LoVo (cell line): ENCODE data around the gene CACTIN.
"Not testable (repeated sequence)": the region's sequence is repeated elsewhere in the genome, so short reads cannot be mapped to it uniquely, and the experiment has no call there.

Source experiments
- DNase-seq: peaks from one replicate; pipeline ENCODE4 v3.0.0-alpha.2; 2016; ENCODE audit warnings: low spot score

The CACTIN gene

GRCh38 chr19:3626473-3627350 lies at the start of gene CACTIN:
Gene CACTIN, minus strand, starts transcription at chr19:3626790. Its CDS starts 28 bp downstream, at chr19:3626762.
- DNase-seq, result peak; percentile 99

- DNase-seq, result no peak
Observed at GRCh38 chr19:3674784-3675543, 48.4 kb upstream of the CACTIN start.

- no peak for DNase-seq
Observed at GRCh38 chr19:3673506-3674439, 47.2 kb upstream of the CACTIN start.

- DNase-seq, result no peak
Observed at GRCh38 chr19:3672993-3673392, 46.4 kb upstream of the CACTIN start.

- no peak for DNase-seq
Observed at GRCh38 chr19:3672575-3672948, 46.0 kb upstream of the CACTIN start.

- DNase-seq, result no peak
Observed at GRCh38 chr19:3671680-3672574, 45.3 kb upstream of the CACTIN start.

- DNase-seq, result no peak
Observed at GRCh38 chr19:3670796-3671679, 44.4 kb upstream of the CACTIN start.

GRCh38 chr19:3669947-3670795 lies 43.6 kb upstream of the CACTIN start:
- DNase-seq, result no peak

GRCh38 chr19:3669082-3669946 lies 42.7 kb upstream of the CACTIN start:
- no peak for DNase-seq

- DNase-seq, result no peak
Observed at GRCh38 chr19:3668331-3669081, 41.9 kb upstream of the CACTIN start.

GRCh38 chr19:3667766-3668165 lies 41.2 kb upstream of the CACTIN start:
- no peak for DNase-seq

- no peak for DNase-seq
Observed at GRCh38 chr19:3667037-3667638, 40.5 kb upstream of the CACTIN start.

- not testable (repeated sequence) for DNase-seq
Observed at GRCh38 chr19:3666545-3666856, 39.9 kb upstream of the CACTIN start.

- DNase-seq, result peak; percentile 14
Observed at GRCh38 chr19:3665681-3666544, 39.3 kb upstream of the CACTIN start.

GRCh38 chr19:3664879-3665642 lies 38.5 kb upstream of the CACTIN start:
- DNase-seq, result no peak
